ENCODE data around the gene LHFPL6. TPM values are rescaled to one million over a fixed set of nuclear protein-coding genes. Genes with fewer than 3 reads are reported as not detected.

The LHFPL6 gene
- total RNA-seq, 2 donors from 2014 or later: 0.53 to 2.8 TPM

DNA sequence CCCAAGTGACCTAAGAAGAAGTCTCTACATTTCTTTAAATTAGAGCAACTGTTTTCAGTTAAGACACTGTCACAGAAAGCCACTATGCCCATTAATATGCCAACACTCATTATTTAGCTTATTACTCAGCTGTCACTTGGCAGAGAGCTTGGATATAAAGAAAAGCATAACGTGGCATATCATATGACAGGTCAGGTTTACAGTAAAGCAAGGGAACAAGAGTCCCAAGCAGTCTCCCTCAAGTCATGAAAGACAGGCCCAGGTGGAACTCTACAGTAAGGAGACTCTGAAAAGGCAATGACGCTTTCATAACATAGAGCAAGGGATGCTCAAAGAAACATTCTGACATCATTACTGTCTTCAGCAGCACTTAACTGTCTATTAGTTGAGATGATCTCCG is 6.3 kb downstream of the LHFPL6 start:
- Histone ChIP-seq H3K36me3 (ENCODE audit: control insufficient read depth, insufficient read depth, low read length) (no peaks in the 10 kb centered on the region), H3K4me1 (ENCODE audit: control insufficient read depth, insufficient read depth, low read length) (peaks cover 4% of the 10 kb centered on the region), H3K27me3 (ENCODE audit: control insufficient read depth, insufficient read depth, low read length, poor library complexity, severe bottlenecking) (peaks cover 9% of the 10 kb centered on the region), H3K27ac (ENCODE audit: low read depth, low read length) (no peak overlapping the region), H3K9me3 (ENCODE audit: control insufficient read depth, low read length) (no peaks in the 10 kb centered on the region), H3K9ac (ENCODE audit: extremely low read depth, low read length, poor library complexity, severe bottlenecking) (no peak overlapping the region), H3K4me3 (ENCODE audit: low read length) (no peak overlapping the region)
- Mint-ChIP-seq H3K4me3 (no peak overlapping the region), H3K27ac (no peak overlapping the region), H3K9me3 (peaks cover 7% of the 10 kb centered on the region), H3K4me1 (peaks cover 5% of the 10 kb centered on the region), H3K27me3 (ENCODE audit: insufficient read depth) (peaks cover 29% of the 10 kb centered on the region), H3K36me3 (ENCODE audit: low read depth) (no peaks in the 10 kb centered on the region)
- WGBS, 2 experiments (ENCODE audit: insufficient coverage in 1 of 2, insufficient read length in 1 of 2): 87 to 90% methylated on average over 3 of the region's 3 CpGs
- no peak for DNase-seq
- TF ChIP-seq, protein P1, sequence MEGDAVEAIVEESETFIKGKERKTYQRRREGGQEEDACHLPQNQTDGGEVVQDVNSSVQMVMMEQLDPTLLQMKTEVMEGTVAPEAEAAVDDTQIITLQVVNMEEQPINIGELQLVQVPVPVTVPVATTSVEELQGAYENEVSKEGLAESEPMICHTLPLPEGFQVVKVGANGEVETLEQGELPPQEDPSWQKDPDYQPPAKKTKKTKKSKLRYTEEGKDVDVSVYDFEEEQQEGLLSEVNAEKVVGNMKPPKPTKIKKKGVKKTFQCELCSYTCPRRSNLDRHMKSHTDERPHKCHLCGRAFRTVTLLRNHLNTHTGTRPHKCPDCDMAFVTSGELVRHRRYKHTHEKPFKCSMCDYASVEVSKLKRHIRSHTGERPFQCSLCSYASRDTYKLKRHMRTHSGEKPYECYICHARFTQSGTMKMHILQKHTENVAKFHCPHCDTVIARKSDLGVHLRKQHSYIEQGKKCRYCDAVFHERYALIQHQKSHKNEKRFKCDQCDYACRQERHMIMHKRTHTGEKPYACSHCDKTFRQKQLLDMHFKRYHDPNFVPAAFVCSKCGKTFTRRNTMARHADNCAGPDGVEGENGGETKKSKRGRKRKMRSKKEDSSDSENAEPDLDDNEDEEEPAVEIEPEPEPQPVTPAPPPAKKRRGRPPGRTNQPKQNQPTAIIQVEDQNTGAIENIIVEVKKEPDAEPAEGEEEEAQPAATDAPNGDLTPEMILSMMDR (conservative IDR thresholded peaks at IDR 0.05): no peak

DNA sequence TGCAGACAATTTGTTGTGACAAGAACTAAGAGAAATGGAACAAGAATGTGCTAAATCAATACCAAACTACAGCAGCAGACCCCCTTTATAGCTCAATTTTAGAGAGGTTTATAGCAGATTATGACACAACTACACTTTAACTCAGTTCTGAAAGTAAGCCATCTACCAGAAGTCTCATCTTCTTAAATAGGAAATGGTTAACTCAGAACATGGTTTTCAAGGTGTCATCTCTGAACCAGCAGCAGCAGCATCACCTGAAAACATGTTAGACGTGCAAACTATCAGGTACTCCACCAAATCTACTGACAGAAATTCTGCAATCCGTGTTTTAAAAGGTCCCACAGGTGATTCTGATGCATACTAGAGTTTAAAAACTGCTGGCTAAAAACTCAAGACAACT is 6.8 kb downstream of the LHFPL6 start:
- Histone ChIP-seq H3K4me1 (ENCODE audit: control insufficient read depth, insufficient read depth, low read length) (peaks cover 4% of the 10 kb centered on the region), H3K9me3 (ENCODE audit: control insufficient read depth, low read length) (no peaks in the 10 kb centered on the region), H3K27me3 (ENCODE audit: control insufficient read depth, insufficient read depth, low read length, poor library complexity, severe bottlenecking) (peaks cover 4% of the 10 kb centered on the region), H3K27ac (ENCODE audit: low read depth, low read length) (no peak overlapping the region), H3K36me3 (ENCODE audit: control insufficient read depth, insufficient read depth, low read length) (no peaks in the 10 kb centered on the region), H3K9ac (ENCODE audit: extremely low read depth, low read length, poor library complexity, severe bottlenecking) (no peak overlapping the region), H3K4me3 (ENCODE audit: low read length) (no peak overlapping the region)
- WGBS, 2 experiments (ENCODE audit: insufficient coverage in 1 of 2, insufficient read length in 1 of 2): 83 to 100% methylated on average over 1 to 2 of the region's 2 CpGs
- H3K4me1 Mint-ChIP-seq: peaks cover 5% of the 10 kb centered on the region
- no peaks in the 10 kb centered on the region for H3K36me3 Mint-ChIP-seq (ENCODE audit: low read depth)
- no peak overlapping the region for H3K27ac Mint-ChIP-seq
- TF ChIP-seq, protein P1 (conservative IDR thresholded peaks at IDR 0.05): no peak
- no peak for DNase-seq
- H3K9me3 Mint-ChIP-seq: peaks cover 7% of the 10 kb centered on the region
- H3K4me3 Mint-ChIP-seq: no peak overlapping the region
- H3K27me3 Mint-ChIP-seq (ENCODE audit: insufficient read depth): peaks cover 24% of the 10 kb centered on the region

DNA sequence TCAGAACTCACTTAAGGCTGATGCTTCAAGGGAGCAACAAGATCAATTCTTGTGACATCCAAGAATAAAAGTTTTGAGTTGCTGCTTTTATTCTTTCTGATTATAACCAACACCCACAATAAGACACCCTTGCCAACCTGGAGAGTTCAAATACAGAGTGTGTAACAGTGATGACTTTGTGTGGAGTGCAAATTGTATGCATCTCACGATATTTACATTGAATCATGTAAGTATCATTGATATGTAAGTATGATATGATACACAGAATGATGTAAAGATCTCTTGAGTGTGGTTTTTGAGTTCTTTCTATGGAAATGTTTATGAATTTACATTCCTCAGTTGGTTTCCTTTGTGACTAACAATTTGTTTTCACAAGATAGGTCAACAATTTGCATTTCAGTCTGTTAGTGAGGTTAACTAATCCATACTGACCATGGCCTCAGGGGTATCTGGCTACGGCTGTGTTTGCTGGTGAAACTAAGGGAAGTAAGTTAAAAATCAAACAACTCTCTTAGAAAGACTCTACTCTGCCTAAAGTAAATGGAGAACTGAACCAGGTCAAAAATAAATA is 12.4 kb downstream of the LHFPL6 start:
- Mint-ChIP-seq H3K36me3 (ENCODE audit: low read depth) (no peaks in the 10 kb centered on the region), H3K4me3 (no peak overlapping the region), H3K27ac (no peak overlapping the region), H3K27me3 (ENCODE audit: insufficient read depth) (peaks cover 6% of the 10 kb centered on the region), H3K9me3 (peaks cover 7% of the 10 kb centered on the region), H3K4me1 (peaks cover 4% of the 10 kb centered on the region)
- TF ChIP-seq, protein P1 (conservative IDR thresholded peaks at IDR 0.05): no peak
- Histone ChIP-seq H3K9me3 (ENCODE audit: control insufficient read depth, low read length) (no peaks in the 10 kb centered on the region), H3K9ac (ENCODE audit: extremely low read depth, low read length, poor library complexity, severe bottlenecking) (no peak overlapping the region), H3K27ac (ENCODE audit: low read depth, low read length) (no peak overlapping the region), H3K36me3 (ENCODE audit: control insufficient read depth, insufficient read depth, low read length) (no peaks in the 10 kb centered on the region), H3K4me3 (ENCODE audit: low read length) (no peak overlapping the region), H3K4me1 (ENCODE audit: control insufficient read depth, insufficient read depth, low read length) (no peaks in the 10 kb centered on the region), H3K27me3 (ENCODE audit: control insufficient read depth, insufficient read depth, low read length, poor library complexity, severe bottlenecking) (no peaks in the 10 kb centered on the region)
- no peak for DNase-seq
- WGBS, 2 experiments (ENCODE audit: insufficient coverage in 1 of 2, insufficient read length in 1 of 2): 100% methylated on average over 1 of the region's 2 CpGs
